GM19467 (cell line): Measurements from ENCODE around the gene ARRB1.
"Not testable (repeated sequence)": the region's sequence is repeated elsewhere in the genome, so short reads cannot be mapped to it uniquely, and the experiment has no call there.

Experiments
- ATAC-seq: cut with Tn5 transposase; IDR thresholded peaks from one replicate; pipeline ENCODE4 v1.9.1; 2021; ENCODE audit warnings: mild to moderate bottlenecking, moderate library complexity; ENCODE audit not compliant: unreplicated experiment

Gene ARRB1

GRCh38 chr11:75371949-75372876, 20.8 kb upstream of the ARRB1 start:
- ATAC-seq, result no peak

GRCh38 chr11:75369560-75370255, 18.2 kb upstream of the ARRB1 start:
- no peak for ATAC-seq

- not testable (repeated sequence) for ATAC-seq
Measured at GRCh38 chr11:75366826-75367225, 15.4 kb upstream of the ARRB1 start.

GRCh38 chr11:75365711-75366181, 14.3 kb upstream of the ARRB1 start:
- ATAC-seq, result no peak

DNA sequence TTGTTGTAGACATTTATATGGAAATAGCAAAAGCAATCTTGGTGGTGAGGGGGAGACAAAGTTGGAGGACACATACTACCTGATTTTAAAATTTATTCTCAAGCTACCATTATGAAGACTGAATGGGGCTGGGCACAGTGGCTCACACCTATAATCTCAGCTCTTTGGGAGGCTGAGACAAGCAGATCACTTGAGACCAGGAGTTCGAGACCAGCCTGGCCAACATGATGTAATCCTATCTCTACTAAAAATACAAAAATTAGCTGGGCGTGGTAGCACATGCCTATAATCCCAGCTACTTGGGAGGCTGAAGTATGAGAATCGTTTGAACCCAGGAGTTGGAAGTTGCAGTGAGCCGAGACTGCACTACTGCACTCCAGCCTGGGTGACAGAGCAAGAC, 10.8 kb upstream of the ARRB1 start:
- not testable (repeated sequence) for ATAC-seq

DNA sequence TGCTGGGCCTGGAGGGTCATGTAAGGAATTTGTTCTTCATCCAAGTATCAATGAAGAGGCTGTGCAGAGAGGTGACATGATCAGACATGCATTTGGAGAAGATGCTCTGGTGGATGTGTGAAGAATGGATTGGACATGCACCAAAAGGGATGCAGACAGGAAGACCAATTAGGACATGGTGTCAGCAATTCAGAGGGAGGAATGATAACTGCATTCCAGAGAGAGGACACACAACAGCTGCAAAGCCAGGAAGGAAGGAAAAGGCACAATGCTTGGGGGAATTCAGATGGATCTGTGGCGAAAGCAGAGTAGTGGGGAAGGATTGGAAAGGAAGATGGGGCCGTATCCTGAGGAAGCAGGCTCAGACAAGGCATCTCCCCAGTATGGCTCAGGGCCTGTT, 5.2 kb upstream of the ARRB1 start:
- ATAC-seq, result no peak

DNA sequence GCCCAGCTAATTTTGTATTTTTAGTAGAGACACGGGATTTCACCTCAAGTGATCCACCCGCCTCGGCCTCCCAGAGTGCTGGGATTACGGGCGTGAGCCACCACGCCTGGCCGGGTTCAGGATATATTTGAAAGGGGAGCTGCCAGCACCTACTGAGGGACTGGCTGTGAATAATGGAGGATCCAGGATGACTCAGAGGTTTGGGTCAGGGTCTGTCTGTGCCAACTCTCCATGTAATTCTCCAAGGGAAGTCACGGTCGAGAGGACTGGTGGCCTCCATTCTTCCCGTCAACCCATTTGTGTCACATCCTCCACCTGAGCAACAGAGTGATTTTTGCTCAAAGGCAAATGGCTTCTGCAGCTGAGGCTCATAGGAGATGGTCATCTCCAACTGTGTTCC, 3.6 kb upstream of the ARRB1 start:
- ATAC-seq, result no peak

GRCh38 chr11:75352588-75353206, 1.2 kb upstream of the ARRB1 start:
- ATAC-seq, result no peak

- ATAC-seq, result no peak
Measured at GRCh38 chr11:75351791-75352587, 528 bp upstream of the ARRB1 start.

DNA sequence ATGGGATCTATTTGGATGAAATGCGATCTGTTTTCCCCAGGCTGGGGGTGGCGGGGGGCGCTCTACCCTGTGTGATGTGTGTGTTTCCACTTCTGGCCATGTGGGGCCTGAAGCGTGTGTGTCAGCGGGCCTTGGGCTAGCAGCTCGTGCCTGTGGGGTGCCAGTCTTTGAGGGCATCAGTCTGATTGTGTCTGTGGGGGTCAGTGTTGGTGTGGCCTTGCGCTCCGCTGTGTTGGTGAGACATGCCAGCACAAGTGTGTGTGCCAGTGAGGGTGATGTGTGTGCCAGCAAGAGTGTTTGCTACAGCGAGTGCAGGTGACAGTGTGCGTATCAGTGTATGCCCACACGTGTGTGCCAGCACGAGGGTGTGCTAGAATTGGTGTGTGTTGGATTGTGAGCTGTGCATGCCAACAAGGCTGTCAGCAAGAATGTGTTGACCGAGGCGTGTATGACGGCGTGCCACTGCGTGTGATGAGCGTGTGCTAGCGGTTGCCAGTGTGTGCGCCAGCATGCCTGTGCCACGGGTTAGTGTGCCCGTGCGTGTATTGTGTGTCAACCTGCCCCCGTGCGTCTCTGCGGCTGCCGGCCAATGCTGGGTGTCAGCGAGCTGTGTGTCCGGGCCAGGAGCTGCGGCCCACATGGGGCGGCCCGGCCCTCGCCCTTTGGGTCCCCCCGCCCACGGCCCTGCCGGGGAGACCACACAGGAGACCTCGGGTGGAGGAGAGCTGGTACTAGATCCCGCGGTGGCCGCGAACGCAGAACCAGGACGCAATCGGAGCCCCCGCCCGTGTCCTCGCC, 519 bp downstream of the ARRB1 start:
- ATAC-seq, result no peak

DNA sequence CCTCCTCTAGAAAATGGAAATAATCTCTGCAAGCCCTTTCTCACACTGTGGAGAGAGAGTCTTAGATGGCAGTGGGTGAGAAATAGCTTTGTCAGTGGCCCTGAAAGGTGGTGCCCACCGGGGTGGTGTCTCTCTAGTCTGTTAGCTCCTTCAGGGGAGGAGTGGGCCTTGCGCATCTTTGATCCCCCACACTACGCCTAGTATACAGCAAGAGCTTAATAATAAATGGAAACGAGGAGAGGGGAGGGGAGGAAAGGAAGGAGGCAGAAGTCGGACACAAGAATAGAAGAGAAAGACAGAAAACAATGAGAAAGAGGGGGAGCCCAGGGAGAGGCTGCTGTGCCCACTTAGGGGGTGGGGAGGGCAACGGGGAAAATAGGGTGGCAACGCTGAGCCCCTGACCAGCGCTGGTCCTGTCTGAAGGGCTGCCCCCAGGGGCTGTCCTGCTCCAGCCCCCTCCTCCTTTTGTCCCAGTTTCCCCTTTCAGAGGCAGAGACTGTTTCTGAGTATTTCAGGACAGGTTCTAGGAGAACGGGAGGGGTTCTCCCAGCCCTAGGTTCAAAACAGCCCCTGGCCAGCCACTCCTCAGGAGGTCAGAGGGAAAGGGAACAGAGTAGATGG, 1.2 kb downstream of the ARRB1 start:
- ATAC-seq, result no peak

GRCh38 chr11:75349521-75350116, 1.8 kb downstream of the ARRB1 start:
- ATAC-seq, result no peak

DNA sequence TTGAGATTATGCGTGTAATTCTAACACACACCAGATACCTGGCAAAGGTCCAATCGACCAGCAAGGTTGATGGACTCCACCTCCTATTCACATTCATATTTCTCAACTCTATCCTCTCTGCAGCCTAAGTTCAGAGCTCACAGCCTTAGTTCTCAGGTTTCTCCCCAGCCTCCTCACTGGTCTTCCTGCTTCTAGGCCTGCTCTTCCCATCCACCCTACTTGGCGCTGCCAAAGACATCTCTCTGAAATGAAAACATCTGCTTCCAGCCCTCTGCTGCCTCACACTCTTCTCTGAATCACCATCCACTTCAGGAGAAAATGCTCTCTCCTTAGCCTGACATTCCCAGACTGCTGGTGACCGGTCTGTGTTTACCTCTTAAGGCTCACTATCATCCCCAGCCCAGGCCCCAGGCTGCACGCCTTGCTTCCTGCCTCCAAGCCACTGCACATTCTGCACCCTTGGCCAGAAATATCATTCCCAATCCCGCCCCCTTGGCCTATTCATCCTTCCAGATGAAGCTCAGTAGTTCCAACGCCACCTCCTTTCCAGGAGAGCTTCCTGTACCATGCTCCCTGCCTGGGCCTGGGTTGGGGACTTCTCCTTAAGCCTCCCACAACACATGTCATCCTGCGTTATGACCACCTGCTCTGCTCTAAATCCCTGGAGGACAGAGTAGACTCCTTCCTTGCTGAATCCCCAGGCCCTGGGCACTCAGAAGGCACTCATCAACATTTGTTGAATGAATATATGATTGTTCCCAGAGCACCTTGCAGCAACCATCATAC, 3.5 kb downstream of the ARRB1 start:
- ATAC-seq, result no peak

- no peak for ATAC-seq
Measured at GRCh38 chr11:75346912-75347647, 4.4 kb downstream of the ARRB1 start.

DNA sequence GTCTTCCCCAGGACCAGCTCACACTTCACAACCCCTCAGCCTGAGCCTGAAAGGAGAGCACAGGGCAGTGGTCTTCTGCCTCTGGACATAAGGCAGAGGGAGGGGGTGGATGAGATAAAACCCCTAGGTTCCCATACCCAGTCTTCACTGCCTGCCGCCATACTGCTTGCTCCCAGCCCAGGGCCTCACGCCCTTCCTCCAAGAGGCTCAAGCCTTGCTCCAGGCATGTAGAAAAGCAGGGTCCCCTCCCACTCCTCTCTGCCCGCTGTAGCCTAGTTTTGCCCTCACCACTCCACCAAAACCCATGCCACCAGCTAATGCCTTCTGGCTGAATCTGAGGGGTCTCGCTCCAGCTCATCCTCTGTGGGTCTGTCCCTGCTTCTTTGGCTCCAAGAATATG, 5.2 kb downstream of the ARRB1 start:
- ATAC-seq, result no peak

DNA sequence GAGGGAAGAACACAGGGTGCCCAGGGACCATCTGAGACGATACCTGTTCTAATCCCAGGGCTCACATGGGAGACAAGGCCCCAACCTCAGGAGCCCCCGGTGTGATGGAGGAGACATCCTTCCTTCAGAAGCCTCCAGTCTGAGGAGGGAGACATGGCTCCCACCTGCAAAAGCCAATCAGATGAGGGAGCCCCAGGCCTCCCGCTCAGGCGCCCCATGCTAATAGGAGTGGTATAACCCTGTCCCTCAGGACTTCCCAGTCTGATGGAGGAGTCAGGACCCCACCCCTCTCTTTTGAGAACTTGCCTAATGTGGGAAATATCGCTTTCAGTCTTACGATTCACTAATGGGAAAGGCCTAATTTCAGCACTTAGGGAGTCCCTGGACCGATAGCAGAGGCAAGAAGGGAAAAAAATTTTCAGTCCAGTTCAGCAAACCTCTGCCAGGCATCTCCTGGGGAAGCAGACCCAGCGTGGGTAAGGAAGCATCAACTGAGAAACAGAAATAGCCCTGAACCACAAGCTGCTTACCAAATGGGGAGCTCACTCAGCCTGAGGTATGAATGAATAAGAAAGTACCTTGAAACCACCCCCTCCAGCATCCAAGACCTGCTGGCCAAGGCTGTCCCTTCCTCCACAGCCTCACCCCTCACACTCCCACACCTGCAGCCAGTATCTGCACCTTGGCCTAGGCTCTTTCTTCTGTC, 5.9 kb downstream of the ARRB1 start:
- ATAC-seq, result no peak
